Stimulated activated CD8-positive, alpha-beta memory T cell treated with anti-CD3 and anti-CD28 coated beads, Interleukin-2, amount 100 ng/mL, for 1 hour (primary cell): ENCODE measurements around the gene PPP4R2.

Experiments
- DNase-seq, 2 donors: peaks; one replicate each; pipeline ENCODE4 v3.0.0-alpha.2; 2020; ENCODE audit warnings: low read depth in 2 of 2

The PPP4R2 gene, protein sequence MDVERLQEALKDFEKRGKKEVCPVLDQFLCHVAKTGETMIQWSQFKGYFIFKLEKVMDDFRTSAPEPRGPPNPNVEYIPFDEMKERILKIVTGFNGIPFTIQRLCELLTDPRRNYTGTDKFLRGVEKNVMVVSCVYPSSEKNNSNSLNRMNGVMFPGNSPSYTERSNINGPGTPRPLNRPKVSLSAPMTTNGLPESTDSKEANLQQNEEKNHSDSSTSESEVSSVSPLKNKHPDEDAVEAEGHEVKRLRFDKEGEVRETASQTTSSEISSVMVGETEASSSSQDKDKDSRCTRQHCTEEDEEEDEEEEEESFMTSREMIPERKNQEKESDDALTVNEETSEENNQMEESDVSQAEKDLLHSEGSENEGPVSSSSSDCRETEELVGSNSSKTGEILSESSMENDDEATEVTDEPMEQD

DNA sequence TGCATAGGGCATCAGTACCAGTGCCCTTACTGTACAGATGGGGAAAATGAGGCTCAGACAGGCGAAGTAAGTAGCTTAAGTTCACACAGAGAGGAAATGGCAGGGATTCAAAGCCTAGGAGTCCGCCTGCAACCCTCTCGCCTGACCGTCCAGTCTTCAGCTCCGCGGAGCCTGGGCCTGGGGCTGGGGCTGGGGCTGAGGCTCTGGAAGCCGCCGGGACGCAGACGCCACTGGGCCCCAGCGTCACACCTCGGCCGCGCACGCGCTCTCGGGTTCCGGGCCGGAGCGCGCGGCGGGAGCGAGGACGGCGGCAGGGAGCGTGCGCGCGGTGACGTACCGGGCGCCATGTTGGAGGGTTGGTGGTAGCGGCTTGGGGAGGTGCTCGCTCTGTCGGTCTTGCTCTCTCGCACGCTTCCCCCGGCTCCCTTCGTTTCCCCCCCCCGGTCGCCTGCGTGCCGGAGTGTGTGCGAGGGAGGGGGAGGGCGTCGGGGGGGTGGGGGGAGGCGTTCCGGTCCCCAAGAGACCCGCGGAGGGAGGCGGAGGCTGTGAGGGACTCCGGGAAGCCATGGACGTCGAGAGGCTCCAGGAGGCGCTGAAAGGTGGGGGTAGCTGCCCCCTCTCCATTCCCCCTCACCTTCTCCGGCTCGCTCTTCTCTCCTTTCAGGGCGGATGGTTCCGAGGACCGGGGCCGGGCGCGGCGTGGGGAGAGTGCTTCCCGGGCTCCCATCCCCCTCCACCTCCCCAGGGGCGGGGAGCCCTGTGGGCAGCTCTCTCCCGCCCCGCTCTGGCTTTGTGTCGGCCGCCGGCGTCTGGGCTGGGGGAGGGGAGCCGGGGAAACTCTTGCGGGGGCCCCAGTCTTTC lies at the start of gene PPP4R2:
Gene PPP4R2, plus strand, starts transcription at position 339 of the 861 bp plus-strand sequence. Its CDS starts 227 bp downstream, at position 566.
- DNase-seq = peak; percentile 76 to 83

DNA sequence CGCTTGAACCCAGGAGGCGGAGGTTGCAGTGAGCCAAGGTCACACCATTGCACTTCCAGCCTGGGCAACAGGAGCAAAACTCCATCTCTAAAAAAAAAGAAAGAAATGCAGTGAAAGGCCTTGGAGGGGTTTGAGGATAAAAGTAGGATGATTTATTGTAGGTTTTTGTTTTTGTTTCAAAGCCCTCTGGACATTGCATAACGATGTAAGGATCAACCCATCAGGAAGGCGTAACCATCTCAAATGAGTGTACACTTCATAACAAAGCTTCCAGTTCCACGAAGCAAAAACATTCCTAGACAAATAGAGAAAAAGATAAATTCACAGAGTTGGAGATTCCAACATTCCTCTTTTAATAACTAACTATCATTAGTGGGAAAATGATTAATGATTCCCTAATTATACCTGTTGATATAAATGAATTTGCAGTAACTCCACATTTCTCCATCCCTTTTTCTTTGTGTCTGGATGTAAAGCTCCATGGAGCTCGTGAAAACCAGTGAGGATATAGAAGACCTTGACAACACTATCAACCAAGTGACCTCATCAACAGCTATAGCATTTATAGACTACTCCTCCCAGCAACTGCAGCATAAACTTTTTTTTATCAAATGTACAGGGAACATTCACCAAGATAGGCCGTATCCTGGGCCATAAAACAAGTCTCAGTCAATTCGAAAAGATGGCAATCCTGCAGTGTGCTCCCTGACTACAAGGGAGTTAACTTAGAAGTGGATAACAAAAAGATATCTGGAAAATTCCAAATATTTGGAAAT lies 48.7 kb upstream of the PPP4R2 start:
- DNase-seq = no peak

DNA sequence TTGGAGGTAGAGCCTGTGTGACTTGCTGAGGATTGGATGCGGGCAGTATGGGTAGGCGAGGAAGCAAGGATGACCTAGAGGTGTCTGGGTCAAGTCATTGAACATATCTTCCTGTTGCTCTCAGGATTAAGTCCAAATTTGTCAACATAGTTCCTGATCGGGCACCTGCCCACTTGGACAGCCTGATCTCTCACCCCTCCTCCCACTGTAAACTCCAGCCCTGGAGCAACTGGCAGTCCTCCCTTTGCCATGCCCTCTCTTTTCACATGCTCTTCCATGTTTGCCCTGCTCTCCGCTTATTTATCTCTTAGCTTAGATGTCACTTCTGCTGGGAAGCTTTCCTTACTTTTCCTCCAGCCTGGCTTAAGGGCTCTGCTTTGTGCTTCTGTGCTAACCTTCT lies 47.6 kb upstream of the PPP4R2 start:
- no peak for DNase-seq

DNA sequence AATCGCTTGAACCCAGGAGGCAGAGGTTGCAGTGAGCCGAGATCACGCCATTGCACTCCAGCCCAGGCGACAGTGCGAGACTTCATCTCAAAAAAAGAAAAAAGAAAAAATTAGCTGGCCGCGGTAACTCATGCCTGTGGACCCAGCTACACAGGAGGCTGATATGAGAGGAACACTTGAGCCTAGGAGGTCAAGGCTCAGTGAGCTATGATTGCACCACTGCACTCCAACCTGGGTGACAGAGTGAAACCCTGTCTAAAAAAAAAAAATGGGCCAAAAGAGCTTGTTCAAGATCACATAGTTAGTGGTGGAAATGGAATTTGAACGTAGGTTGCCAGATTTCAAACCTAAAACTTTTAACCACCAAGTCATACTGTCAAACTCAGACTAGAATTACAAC lies 46.2 kb upstream of the PPP4R2 start:
- DNase-seq = no peak

DNA sequence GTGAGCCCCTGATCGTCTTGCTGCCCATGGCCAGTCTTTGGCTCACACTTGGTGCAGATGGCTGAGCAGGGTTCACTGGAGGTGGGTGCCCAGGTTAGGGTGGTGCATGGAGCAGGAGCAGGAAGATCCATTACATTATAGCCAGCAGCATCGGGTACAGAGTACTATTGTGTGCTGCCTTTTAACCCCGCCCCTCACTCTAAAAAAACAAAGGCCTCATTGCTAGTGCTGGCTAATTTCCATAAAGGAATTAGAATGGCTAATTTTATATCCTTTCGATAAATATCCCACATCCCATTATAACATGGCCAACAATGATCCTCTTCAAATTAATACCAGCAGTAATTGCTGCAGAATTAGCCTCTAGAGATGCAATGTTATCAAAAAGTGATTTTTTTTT lies 45.8 kb upstream of the PPP4R2 start:
- no peak for DNase-seq

DNA sequence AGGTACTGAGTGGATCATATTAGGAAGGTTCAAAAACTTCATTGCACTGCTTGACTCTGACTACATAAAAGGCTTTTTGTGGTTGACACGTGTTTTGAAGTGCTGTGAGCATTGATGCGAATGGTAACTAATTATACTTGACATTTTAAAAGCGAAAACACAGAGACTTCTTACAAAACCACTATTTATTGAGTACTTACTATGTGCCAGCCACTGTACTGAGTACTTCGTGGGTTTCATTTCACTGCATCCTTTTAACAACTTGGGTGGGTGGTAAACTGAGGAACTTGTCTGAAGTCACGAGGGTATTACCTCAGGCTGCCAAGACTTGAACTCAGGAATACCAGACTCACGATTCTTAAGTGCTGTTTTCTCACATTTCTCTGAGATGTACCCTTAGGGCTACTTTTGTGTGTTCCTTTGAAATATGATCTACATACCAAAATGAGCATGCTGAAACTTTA lies 45.3 kb upstream of the PPP4R2 start:
- no peak for DNase-seq

DNA sequence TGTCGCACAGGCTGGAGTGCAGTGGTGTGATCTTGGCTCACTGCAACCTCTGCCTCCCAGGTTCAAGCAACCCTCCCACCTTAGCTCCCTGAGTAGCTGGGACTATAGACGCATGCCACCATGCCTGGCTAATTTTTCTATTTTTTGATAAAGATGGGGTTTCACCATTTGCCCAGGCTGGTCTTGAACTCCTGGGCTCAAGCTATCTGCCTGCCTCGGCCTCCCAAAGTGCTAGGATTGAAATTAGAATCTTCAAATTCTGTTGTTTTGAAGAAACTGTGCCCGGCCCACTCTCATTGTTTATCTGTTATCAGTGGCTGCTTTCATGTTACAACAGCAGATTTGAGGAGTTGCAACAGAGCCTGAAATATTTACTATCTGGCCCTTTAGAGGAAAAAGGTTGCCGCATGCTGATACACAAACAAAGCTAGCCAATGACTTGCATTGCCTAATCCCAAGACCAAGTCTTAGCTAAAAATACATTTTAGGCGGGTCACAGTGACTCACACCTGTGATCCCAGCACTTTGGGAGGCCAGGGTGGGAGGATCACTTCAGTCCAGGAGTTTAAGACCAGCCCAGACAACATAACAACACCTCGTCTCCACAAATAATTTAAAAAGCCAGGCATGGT lies 43.2 kb upstream of the PPP4R2 start:
- DNase-seq = no peak

DNA sequence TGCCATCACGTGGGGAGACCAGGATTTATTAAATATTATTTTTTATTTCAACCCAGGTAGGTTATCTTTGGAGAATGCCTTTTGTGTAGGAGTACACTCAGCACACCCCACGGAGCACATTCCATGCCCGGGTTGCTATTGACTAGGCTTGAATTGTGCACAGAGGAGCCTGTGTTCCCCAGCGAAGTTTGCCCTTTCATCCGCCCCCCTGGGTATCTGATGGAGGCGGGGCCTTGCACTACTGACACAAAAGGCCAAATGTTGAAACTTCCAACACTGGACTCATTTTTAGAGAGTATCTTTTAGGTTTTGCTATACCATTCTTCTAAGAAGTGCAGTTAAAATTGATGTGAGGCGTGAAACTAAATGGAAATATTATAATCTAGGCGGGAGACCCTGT lies 39.3 kb upstream of the PPP4R2 start:
- no peak for DNase-seq

DNA sequence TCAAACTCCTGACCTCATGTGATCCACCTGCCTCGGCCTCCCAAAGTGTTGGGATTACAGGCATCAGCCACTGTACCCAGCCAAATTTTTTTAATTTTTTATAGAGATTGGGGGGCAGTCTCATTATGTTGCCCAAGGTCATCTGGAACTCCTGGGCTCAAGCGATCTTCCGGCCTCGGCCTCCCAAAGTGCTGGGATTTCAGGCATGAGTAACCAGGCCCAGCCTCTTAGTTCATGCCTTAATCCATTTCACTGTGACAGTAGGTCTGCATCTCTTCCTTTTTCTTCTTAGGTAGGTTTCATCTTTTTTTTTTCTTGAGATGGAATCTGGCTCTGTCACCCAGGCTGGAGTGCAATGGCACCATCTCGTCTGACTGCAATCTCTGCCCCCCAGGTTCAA lies 37.3 kb upstream of the PPP4R2 start:
- DNase-seq = no peak

DNA sequence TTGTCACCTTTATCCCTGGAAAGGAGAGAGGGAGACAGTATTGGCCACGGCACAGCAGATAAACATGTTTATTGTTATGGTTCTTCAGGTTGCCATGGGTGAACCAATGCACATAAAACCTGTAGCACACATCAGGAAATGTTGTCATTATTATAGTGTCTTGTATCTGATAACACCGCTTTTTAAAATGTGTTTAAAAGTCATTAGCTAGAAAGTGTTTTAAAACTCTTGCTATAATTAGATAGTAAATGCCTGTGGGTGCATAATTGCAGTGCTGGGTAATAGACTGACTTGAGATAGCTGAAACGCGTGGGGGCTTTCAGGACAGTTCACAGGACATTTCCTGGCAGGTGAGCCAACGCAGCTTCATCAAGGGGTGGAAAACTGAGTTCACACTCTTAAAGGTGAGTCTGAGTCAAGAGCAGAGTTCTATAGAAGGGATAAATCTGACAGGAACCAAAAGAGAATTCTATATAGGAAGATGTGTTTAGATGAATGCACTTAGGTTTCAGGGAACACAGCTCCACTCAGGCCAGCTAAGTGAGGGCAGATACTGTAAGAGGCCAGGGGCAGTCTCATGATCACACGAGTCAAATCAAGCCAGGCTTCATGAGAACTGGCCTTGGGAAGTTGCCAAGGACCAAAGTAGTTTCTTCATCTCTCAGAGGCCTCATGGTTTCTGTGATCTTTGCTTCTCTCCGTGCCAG lies 35.6 kb upstream of the PPP4R2 start:
- no peak for DNase-seq

DNA sequence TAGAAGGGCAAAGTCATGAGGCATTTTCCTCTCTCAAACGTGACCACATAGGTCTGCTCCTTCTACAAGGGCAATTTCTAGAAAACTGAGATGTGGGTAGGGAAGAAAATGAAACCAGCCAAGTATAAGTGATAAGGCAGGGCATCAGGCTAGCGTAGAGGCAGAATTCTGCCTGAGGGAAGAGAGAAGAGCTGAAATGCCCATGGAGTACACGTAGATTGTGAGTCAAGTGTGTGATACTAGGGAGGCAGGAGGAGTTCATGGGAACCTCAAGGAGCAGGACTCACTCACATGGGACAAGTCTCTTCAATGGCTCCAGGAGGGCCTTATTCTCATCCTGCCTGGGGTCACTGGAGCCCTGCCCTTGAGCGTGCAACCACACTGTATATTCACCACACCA lies 34.9 kb upstream of the PPP4R2 start:
- no peak for DNase-seq

DNA sequence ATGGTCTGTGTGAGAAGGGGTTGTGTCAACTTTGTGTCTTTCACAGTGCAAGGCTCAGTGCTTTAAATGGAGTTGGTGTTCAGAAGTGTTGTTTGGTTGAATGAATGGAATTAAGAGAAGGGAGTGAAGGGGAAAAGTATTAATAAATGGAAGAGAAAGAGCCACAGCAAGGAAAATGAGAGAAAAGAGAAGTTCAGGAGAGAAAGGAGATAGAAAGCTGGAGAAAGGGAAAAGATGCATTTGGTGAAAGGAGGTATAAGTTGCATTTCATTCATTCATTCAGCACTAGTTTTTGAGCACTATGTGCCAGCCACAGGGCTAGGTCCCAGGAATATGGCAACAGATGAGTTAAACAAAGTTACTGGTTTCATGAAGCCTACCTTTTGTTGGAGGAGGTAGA lies 34.3 kb upstream of the PPP4R2 start:
- DNase-seq = no peak

DNA sequence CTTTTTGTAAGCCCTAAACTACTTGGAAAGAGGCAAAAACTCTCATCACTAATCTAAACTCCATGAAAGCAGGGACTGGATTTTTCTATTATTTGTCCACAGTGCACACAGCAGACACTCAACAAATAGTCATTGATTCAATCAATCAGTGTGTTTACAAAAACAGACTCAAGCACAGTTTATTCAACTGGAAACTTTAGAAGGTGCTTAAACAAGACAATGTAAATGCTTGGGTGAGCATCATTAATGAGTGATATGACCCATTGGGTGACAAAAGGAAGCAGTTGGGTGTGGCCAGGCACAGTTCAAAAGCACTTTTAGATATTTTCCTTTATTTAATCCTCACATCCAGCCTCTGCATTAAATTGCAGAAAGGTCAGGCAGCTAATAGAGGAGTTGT lies 32.0 kb upstream of the PPP4R2 start:
- DNase-seq = no peak

DNA sequence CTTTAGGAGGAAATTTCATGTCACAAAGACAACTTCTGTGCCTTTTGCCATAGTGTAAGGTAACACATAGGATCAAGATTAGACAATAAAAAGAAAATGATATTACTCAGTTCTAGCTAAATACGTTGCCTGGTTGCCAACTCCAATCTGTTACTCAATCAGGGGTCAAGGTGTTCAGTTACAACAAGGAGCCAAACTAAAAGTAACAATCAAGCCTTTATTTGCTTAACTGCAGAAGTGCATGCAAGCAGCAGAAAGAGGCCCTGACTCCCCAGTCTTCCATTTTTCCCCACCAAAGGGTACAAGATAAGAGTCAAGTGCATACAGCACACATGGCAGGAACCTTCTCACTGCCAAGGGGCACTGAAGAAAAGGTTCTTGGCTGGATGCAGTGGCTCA lies 28.3 kb upstream of the PPP4R2 start:
- DNase-seq = no peak

DNA sequence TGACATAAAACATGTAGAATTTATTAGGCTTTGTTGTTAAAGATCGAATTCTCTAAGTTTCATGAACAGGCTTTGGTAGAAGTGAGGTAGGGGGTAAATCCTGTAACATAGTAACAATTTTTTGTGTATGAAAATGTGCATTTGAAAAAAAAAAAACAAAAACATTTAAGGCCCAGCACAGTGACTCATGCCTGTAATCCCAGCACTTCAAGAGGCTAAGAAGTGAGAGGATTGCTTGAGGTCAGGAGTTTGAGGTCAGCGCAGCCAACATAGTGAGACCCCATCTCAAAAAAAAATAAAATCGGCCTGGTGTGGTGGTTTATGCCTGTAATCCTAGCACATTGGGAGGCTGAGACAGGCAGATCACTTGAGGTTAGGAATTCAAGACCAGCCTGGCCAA lies 26.8 kb upstream of the PPP4R2 start:
- DNase-seq = no peak

DNA sequence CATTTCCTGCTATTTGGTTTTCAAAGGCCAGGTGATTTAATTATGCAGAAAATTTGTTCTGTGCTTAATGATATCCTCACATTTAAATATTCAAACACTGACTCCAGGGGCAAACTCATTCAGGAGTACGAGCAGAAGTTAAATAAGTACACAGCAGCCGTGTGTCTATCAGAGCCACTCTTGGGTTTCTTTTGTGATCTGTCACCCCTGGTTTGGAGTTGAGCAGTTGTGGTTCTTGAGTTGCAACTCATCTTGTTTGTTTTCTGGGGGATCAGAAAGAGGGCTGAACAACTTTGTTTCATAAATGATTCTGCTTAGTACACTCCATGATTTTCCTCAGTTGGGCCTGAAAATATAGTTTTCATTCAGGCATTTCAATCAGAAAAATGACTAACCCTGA lies 25.7 kb upstream of the PPP4R2 start:
- DNase-seq = no peak

DNA sequence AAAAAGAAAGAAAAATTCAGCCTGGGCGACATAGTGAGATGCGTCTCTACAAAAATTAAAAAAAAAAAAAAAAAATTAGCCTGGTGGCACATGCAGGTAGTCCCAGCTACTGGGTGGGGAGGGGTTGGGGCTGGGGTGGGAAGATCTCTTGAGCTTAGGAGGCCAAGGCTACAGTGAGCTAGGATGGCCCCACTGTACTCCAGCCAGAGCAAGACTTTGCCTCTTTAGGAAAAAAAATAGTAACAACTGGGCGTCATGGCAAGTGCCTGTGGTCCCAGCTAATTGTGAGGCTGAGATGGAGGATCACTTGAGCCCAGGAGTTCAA lies 23.9 kb upstream of the PPP4R2 start:
- DNase-seq = no peak

DNA sequence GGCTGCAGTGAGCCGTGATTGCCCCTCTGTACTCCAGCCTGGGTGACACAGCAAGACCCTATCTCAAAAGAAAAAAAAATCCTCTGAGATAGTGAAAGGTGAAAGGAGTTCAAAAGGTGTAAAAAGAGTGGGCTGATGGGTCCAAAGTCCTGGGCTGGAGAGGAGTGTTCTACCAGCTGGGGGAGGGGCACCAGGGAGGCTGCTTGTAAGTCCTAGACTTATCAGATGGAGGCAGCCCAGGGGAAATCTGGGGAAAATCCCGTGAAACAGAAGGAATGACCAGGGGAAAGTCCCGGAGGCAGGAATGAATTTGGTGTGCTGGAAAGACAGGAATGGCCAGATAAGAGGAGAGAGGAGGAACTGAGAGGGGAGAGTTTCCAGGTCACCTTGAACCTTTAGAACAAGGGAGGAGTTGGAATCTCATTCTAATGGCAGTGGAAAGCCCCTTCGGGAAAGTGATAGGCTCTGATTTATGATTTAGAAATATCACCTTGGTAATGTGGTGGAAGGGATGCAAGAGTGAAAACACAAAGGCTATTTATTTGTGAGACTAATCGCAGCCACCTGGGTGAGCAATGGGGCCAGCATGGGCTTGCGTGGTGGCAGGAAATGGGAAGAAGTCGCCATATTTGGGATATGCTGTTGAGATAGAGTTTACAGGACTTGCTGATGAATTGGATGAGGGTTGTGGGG lies 23.4 kb upstream of the PPP4R2 start:
- no peak for DNase-seq

DNA sequence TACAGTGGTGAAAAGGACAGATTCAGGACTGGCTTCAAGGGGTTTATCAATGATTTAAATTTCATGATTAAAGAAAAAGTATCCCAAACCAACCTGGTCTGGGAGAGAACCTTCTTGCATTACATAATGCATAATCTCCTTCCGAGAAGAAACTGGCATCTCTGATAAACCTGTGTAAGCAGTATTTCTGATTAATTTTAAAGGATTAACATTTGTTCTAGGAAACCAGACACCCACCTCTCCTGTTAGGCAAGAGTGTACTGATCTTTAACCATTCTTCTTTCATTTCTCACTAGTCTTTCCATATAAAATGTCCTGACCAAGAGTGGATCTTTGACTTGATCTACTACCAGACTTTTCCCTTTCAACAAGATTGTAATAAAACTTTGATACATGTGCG lies 22.8 kb upstream of the PPP4R2 start:
- no peak for DNase-seq

DNA sequence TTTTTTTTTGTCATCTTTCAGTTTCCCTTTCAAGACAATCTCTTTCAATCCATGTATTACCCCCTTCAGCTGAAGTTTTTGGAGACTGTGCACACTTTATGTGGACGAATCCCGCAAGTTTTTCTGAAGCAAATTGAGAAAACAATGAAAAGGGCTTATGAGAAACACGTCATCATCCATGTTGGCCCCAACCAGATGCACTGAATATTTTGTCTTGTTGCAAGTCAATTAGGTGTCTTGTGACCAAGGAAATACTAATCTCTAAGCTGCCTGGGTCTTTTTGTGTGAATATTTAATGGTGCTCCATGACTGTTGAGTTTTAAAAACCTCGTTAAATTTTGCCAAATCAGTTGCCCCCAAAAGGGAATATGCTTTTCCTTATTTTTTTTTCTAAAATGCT lies 21.7 kb upstream of the PPP4R2 start:
- DNase-seq = no peak
